GM13976 (cell line): ENCODE results near the gene MCM9.

Experiments used
- DNase-seq: peaks from one replicate; pipeline ENCODE4 v3.0.0; 2012; ENCODE audit warnings: low spot score
- in situ Hi-C: fragments of 300-500 bp; cut with MboI; formaldehyde crosslinking; loops from one replicate; pipeline ENCODE4 v1.12.0; 2022; ENCODE audit warnings: low sequenced_read_pairs, mixed read lengths, inconsistent platforms; ENCODE audit not compliant: unreplicated experiment
- TF ChIP-seq, protein P1 (sequence below): IDR thresholded peaks from 2 replicates; pipeline ENCODE4 v1.5.1; 2012; ENCODE audit warnings: borderline replicate concordance, mild to moderate bottlenecking; ENCODE audit not compliant: insufficient read depth; ENCODE audit errors: extremely low read depth, missing control alignments, control extremely low read depth

MCM9 gene

DNA sequence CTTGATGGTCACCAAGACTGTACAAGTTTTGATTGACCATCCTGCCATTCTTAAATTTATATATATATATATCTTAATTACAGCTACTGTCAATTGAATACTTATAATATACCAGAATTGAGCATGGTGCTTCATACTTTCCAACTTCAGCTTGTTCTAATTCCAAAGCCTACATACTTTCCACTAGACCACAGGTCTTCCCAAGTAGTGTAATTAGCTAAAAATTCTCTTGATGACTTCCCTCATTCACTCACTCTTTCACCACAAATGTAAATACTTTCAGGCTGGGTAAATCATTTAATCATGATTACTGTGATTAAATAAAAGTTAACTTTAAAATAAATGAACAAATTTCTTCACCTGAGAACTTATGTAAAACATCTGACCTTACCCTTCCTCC lies 37.6 kb downstream of the MCM9 start:
- no peak for DNase-seq
- in situ Hi-C loops, result no loop called here
- TF ChIP-seq, protein P1, sequence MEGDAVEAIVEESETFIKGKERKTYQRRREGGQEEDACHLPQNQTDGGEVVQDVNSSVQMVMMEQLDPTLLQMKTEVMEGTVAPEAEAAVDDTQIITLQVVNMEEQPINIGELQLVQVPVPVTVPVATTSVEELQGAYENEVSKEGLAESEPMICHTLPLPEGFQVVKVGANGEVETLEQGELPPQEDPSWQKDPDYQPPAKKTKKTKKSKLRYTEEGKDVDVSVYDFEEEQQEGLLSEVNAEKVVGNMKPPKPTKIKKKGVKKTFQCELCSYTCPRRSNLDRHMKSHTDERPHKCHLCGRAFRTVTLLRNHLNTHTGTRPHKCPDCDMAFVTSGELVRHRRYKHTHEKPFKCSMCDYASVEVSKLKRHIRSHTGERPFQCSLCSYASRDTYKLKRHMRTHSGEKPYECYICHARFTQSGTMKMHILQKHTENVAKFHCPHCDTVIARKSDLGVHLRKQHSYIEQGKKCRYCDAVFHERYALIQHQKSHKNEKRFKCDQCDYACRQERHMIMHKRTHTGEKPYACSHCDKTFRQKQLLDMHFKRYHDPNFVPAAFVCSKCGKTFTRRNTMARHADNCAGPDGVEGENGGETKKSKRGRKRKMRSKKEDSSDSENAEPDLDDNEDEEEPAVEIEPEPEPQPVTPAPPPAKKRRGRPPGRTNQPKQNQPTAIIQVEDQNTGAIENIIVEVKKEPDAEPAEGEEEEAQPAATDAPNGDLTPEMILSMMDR, result no peak

DNA sequence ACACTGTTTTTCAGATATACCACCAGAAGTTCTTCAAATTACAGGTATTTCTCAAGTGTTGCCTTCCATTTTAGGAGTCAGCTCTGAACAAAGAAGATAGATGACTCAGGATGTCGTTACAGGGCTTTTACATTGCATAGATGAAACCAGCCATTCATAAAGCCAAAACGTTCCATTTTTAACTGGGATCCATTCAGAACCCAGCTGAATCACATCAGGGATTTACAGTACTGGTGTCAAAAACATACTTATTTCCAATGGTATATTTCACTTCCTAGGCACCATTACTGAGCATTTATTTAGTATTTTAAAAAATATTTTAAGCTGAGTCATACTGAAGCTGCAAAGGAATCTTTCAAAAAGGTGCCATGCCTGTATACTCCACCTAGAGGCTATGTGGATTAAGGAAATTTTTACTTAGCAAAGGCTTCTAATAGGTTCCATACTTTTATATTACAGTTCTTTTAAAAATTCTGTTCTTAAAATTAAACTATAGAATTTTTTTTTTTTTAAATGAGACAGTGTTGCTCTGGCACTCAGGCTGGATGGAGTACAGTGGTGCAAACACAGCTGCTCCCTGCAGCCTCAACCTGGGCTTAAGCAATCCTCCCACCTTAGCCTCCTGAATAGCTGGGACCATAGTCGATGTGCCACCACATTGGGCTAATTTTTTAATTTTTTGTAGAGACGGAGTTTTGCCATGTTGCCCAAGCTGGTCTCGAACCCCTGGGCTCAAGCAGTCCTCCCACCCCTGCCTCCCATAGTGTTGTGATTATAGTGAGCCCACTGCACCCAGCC lies 38.4 kb downstream of the MCM9 start:
- in situ Hi-C loops, result no loop called here
- peak; percentile 45 for DNase-seq
- TF ChIP-seq, protein P1, result no peak

DNA sequence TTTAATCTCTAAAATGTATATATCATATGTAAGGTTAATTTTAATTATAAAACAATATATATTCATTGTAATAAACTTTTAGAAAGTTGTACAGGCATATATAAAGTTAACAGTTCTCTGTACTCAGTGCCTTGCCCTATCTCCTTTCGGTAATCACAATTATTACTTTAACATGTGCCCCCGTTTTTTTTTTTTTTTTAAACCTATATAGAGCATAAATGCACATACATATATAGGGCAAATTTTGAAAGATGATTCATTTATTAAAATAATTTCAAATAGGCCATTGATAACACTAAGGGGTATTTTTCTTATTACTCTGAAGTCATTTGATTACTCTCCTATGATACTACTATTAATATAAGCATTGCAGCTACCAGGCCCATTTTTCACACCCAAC lies 39.1 kb downstream of the MCM9 start:
- no peak for DNase-seq
- in situ Hi-C loops, result no loop called here
- TF ChIP-seq, protein P1, result no peak

DNA sequence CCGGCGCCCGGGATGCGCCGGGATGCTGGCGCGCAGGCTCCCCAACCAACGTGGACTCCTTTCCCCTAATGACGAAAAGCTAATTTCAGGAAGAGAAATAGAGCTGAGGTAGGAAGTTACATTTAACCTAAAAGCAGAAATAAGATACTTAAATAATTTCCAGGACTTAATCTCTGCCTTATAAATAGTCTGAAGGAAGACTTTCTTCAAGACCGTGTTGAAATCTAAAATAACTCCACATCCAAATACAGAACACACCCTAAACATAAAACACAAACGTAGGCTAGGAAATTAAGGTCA lies 39.7 kb downstream of the MCM9 start:
- no peak for DNase-seq
- TF ChIP-seq, protein P1, result no peak
- in situ Hi-C loops, result no loop called here

DNA sequence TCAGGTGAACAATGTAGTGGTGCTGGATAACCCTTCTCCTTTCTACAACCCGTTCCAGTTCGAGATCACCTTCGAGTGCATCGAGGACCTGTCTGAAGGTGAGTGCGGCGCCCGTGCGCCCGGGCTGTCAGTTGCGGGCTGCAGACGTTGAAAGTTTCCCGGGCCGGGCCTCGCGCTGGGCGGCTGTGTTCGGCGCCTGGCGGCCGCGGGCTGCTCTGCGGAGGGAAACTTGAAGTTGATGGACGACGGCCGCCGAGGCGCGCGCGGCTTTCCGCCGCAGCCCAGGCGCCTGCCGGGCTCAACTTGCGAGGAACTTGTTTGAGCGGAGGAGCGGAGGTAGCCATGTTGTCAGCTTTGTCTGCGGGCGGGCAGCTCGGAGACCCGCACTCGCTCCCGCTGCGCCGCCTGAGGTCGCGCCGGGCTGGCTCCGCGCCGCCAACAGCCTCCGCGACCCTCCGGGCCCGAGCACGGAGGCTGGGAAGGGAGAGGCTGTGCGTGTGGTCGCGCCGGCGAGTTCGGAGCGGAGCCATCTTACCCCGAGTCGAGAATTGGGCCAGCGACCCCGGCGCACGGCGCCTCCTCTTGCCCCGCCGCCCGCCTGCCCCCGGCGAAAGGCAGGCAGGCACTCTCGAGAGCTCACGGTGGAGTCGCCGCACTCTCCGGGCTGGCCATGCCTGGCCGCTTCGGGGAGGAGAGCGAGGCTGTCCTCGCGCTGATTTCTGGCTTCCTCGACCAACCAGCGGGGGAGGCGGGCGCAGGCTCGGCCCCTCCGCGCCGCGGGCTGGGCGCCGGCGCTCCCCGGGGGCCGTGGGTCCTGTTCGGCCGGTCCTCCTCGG lies 40.3 kb downstream of the MCM9 start:
- TF ChIP-seq, protein P1, result no peak
- in situ Hi-C loops, result no loop called here
- peak; percentile 77 for DNase-seq

DNA sequence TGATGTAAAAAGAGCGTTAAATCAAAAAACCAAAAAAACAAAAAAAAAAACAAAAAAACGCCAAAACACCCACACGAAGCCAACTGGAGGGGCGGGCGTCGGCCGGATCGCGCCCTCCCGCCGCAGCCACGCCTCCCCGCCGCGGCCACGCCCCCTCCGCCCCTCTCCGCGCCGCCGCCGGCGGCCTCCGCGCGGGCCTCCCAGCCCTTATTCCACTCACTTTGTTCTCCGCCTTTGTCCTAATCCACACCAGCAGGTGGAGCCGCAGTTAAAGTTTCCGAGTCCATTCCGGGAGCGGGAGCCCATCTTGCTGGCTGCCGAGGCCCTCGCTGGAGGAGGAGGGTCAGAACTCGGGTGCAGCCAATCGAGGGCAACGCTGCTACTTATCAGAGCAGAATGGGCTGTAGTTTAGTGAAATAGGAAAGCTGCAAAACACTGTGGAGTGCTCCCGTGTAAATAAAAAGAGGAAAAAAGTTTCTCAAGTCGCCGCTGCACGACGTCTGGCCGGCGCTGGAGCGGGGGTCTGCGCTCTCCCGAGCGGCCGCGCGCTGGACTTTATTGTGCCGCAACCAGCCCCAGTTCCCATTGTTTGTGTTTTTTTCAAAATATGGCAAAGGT lies 41.0 kb downstream of the MCM9 start, which contains the start of gene ASF1A:
ASF1A (plus strand) TSS at position 346 of the 618 bp plus-strand sequence; CDS start at position 608, 262 bp downstream.
- TF ChIP-seq, protein P1, result peak; percentile 71
- DNase-seq, result peak; percentile 89
- in situ Hi-C loops, result no loop called here
